HL-60 (cell line): ENCODE data around the gene KCNMA1.

ENCODE experiments used
- DNase-seq, 2 experiments: peaks; one replicate each; pipeline ENCODE4 v3.0.0-alpha.2; 2010 to 2020; ENCODE audit warnings: low read depth in 1 of 2, low spot score in 1 of 2
- H3K27ac ChIP-seq: fragments of 250-450 bp; sonication (Bioruptor Pico); replicated peaks from 2 replicates; pipeline ENCODE4 v1.5.1; 2020; ENCODE audit warnings: mild to moderate bottlenecking, moderate library complexity
- H3K27me3 ChIP-seq: fragments of 250-450 bp; sonication (Bioruptor Pico); 2 replicates; pipeline ENCODE4 v1.5.1; 2021; ENCODE audit warnings: mild to moderate bottlenecking, moderate library complexity; ENCODE audit not compliant: insufficient read depth, poor library complexity, severe bottlenecking
- H3K4me3 ChIP-seq: replicated peaks from 2 replicates; pipeline ENCODE4 v1.5.1; 2011; ENCODE audit warnings: mild to moderate bottlenecking, control low read depth, low read length; ENCODE audit not compliant: insufficient read depth
- CTCF ChIP-seq: IDR thresholded peaks from one replicate; pipeline ENCODE4 v1.5.1; 2011; ENCODE audit warnings: low read length, control low read depth, inconsistent platforms; ENCODE audit not compliant: insufficient read depth
- GABPA ChIP-seq: IDR thresholded peaks from 2 replicates; pipeline ENCODE4 v1.6.1; 2012; ENCODE audit warnings: low read depth
- POLR2AphosphoS5 ChIP-seq: IDR thresholded peaks from 2 replicates; pipeline ENCODE4 v1.6.1; 2012; ENCODE audit warnings: low read depth
- REST ChIP-seq: IDR thresholded peaks from 2 replicates; pipeline ENCODE4 v1.6.1; 2012; ENCODE audit warnings: low read depth; ENCODE audit not compliant: insufficient replicate concordance
- SPI1 ChIP-seq: IDR thresholded peaks from 2 replicates; pipeline ENCODE4 v1.6.1; 2012; ENCODE audit warnings: low read depth, mild to moderate bottlenecking, borderline replicate concordance

KCNMA1 gene

GRCh38 chr10:77411805-77412204 is 225.8 kb downstream of the KCNMA1 start:
- no peak for DNase-seq
- no peak overlapping the region for H3K4me3 ChIP-seq
- H3K27ac ChIP-seq, result no peak overlapping the region
- no peak for TF ChIP-seq SPI1
- no peak for TF ChIP-seq POLR2AphosphoS5
- no peak for TF ChIP-seq GABPA
- no peak for TF ChIP-seq REST
- no peak for TF ChIP-seq CTCF
- no peaks in the 10 kb centered on the region for H3K27me3 ChIP-seq

- Histone ChIP-seq H3K27ac (no peak overlapping the region), H3K27me3 (no peaks in the 10 kb centered on the region), H3K4me3 (no peak overlapping the region)
- no peak for DNase-seq
- no peak for TF ChIP-seq GABPA
- TF ChIP-seq POLR2AphosphoS5, result no peak
- TF ChIP-seq CTCF, result no peak
- no peak for TF ChIP-seq REST
- TF ChIP-seq SPI1, result no peak
These were observed 227.1 kb downstream of the KCNMA1 start for GRCh38 chr10:77410523-77410922.

GRCh38 chr10:77409697-77410471 is 227.7 kb downstream of the KCNMA1 start:
- Histone ChIP-seq H3K27ac (no peak overlapping the region), H3K4me3 (no peak overlapping the region), H3K27me3 (no peaks in the 10 kb centered on the region)
- no peak for DNase-seq
- no peak for TF ChIP-seq REST
- TF ChIP-seq CTCF, result no peak
